Liver (tissue), 3 donors: ENCODE measurements around the gene DHRSX.

Experiments used
- RAD21 ChIP-seq, 2 donors: IDR thresholded peaks; 2 replicates each; pipeline ENCODE4 v1.6.1; 2016; ENCODE audit warnings: antibody characterized with exemption in 2 of 2, mild to moderate bottlenecking in 2 of 2
- TF ChIP-seq, protein P1 (sequence below): fragments of 150-350 bp; IDR thresholded peaks from 2 replicates; pipeline ENCODE4 v1.5.1; 2017; ENCODE audit warnings: improper control_type of control experiment, low read depth, low read length; ENCODE audit not compliant: missing input control
- TF ChIP-seq, protein P2 (sequence below): IDR thresholded peaks from 2 replicates; pipeline ENCODE4 v1.6.1; 2016; ENCODE audit warnings: antibody characterized with exemption, mild to moderate bottlenecking
- donor health status: healthy.
- donor health status: healthy.

DNA sequence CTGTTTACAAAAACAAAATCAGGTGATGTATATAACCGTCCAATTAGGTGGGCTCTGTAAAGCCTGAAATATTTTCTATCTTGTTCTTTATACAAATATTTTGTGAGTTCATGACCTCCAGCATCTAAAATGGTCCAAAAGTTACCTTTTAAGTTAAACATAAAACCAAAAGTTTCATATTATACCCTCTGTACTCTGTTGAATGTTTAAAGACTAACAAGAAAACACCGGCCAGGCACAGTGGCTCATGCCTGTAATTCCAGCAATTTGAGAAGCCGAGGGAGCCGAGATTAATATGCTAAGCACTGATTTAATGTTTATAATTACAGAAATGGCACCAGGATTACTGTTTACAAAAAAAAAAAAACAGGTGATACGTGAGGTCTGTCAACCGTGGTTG is 328.4 kb downstream of the DHRSX start:
- no peak for TF ChIP-seq RAD21 (IDR thresholded peaks at IDR 0.05)
- TF ChIP-seq, protein P1, sequence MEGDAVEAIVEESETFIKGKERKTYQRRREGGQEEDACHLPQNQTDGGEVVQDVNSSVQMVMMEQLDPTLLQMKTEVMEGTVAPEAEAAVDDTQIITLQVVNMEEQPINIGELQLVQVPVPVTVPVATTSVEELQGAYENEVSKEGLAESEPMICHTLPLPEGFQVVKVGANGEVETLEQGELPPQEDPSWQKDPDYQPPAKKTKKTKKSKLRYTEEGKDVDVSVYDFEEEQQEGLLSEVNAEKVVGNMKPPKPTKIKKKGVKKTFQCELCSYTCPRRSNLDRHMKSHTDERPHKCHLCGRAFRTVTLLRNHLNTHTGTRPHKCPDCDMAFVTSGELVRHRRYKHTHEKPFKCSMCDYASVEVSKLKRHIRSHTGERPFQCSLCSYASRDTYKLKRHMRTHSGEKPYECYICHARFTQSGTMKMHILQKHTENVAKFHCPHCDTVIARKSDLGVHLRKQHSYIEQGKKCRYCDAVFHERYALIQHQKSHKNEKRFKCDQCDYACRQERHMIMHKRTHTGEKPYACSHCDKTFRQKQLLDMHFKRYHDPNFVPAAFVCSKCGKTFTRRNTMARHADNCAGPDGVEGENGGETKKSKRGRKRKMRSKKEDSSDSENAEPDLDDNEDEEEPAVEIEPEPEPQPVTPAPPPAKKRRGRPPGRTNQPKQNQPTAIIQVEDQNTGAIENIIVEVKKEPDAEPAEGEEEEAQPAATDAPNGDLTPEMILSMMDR: no peak
- TF ChIP-seq, protein P2, sequence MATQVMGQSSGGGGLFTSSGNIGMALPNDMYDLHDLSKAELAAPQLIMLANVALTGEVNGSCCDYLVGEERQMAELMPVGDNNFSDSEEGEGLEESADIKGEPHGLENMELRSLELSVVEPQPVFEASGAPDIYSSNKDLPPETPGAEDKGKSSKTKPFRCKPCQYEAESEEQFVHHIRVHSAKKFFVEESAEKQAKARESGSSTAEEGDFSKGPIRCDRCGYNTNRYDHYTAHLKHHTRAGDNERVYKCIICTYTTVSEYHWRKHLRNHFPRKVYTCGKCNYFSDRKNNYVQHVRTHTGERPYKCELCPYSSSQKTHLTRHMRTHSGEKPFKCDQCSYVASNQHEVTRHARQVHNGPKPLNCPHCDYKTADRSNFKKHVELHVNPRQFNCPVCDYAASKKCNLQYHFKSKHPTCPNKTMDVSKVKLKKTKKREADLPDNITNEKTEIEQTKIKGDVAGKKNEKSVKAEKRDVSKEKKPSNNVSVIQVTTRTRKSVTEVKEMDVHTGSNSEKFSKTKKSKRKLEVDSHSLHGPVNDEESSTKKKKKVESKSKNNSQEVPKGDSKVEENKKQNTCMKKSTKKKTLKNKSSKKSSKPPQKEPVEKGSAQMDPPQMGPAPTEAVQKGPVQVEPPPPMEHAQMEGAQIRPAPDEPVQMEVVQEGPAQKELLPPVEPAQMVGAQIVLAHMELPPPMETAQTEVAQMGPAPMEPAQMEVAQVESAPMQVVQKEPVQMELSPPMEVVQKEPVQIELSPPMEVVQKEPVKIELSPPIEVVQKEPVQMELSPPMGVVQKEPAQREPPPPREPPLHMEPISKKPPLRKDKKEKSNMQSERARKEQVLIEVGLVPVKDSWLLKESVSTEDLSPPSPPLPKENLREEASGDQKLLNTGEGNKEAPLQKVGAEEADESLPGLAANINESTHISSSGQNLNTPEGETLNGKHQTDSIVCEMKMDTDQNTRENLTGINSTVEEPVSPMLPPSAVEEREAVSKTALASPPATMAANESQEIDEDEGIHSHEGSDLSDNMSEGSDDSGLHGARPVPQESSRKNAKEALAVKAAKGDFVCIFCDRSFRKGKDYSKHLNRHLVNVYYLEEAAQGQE: no peak
